Muscle of back (tissue), 11 donors: ENCODE measurements around the gene ZFYVE19. TPM values are rescaled to one million over a fixed set of nuclear protein-coding genes. Genes with fewer than 3 reads are reported as not detected.

Source experiments
- DNase-seq, 3 donors: peaks; one replicate each; pipeline versions ENCODE4 v3.0.0 to v3.0.0-alpha.2; 2013
- polyA plus RNA-seq, 10 donors: library from polyadenylated mRNA; unstranded; fragments of 120-200 nt; gene quantifications; one replicate each; pipeline ENCODE4 v1.2.1, GENCODE V29; 2013; ENCODE audit not compliant: insufficient read length in 10 of 10

Gene ZFYVE19
- polyA plus RNA-seq, 10 donors: 13.6 to 21.1 (median 18.1) TPM

GRCh38 chr15:40808861-40809450 is 2.1 kb downstream of the ZFYVE19 start:
- no peak for DNase-seq

GRCh38 chr15:40812721-40813425 is 6.0 kb downstream of the ZFYVE19 start:
- no peak for DNase-seq

- peak in 1 of 3 donors; percentile 16 for DNase-seq
These were observed 8.3 kb downstream of the ZFYVE19 start for GRCh38 chr15:40815042-40815698.

GRCh38 chr15:40819048-40819447 is 12.2 kb downstream of the ZFYVE19 start:
- DNase-seq: no peak

- no peak for DNase-seq
These were observed 14.3 kb downstream of the ZFYVE19 start for GRCh38 chr15:40821195-40821594.

- no peak for DNase-seq
These were observed 16.9 kb downstream of the ZFYVE19 start for GRCh38 chr15:40823572-40824343.

- no peak for DNase-seq
These were observed 19.0 kb downstream of the ZFYVE19 start for GRCh38 chr15:40825661-40826422.

GRCh38 chr15:40826423-40827075 is 19.7 kb downstream of the ZFYVE19 start:
- DNase-seq: no peak

GRCh38 chr15:40828447-40829036 is 21.7 kb downstream of the ZFYVE19 start, which contains the start of gene PPP1R14D:
Gene PPP1R14D (minus strand): TSS chr15:40828708. CDS start chr15:40828641, 67 bp downstream.
- DNase-seq: no peak

- DNase-seq: no peak
These were observed 22.2 kb downstream of the ZFYVE19 start for GRCh38 chr15:40829115-40829514.

GRCh38 chr15:40830884-40831283 is 24.0 kb downstream of the ZFYVE19 start:
- DNase-seq: no peak

- no peak for DNase-seq
These were observed 25.0 kb downstream of the ZFYVE19 start for GRCh38 chr15:40831861-40832260.

- no peak for DNase-seq
These were observed 26.0 kb downstream of the ZFYVE19 start for GRCh38 chr15:40832903-40833302.

- DNase-seq: no peak
These were observed 29.1 kb downstream of the ZFYVE19 start for GRCh38 chr15:40836020-40836419.

GRCh38 chr15:40838756-40839155 is 31.9 kb downstream of the ZFYVE19 start:
- DNase-seq: no peak

GRCh38 chr15:40841741-40842140 is 34.9 kb downstream of the ZFYVE19 start:
- no peak for DNase-seq

GRCh38 chr15:40843261-40843884 is 36.5 kb downstream of the ZFYVE19 start:
- DNase-seq: peak in 1 of 3 donors; percentile 28

GRCh38 chr15:40843885-40844695 is 37.2 kb downstream of the ZFYVE19 start, which contains the start of gene SPINT1:
Gene SPINT1 (plus strand): TSS chr15:40844048. CDS start chr15:40844555, 507 bp downstream.
- DNase-seq: peak in 1 of 3 donors; percentile 22

- DNase-seq: peak in 1 of 3 donors; percentile 73
These were observed 37.8 kb downstream of the ZFYVE19 start for GRCh38 chr15:40844696-40845030.
